HPDE6-E6E7 (cell line): ENCODE measurements around the gene U2AF2.

Experiments
- DNase-seq: peaks from one replicate; pipeline ENCODE4 v3.0.0; 2011; ENCODE audit warnings: missing footprints; ENCODE audit errors: extremely low spot score

U2AF2 gene

GRCh38 chr19:55654868-55655647, at the start of gene U2AF2:
Gene U2AF2, plus strand, starts transcription at chr19:55655035. Its CDS starts 70 bp downstream, at chr19:55655105.
- DNase-seq = peak; percentile 74

GRCh38 chr19:55605207-55605636, 49.6 kb upstream of the U2AF2 start:
- peak; percentile 95 for DNase-seq

GRCh38 chr19:55605637-55606470, 49.0 kb upstream of the U2AF2 start, which contains the start of gene ZNF865:
Gene ZNF865, plus strand, starts transcription at chr19:55605647. Its CDS starts 7,972 bp downstream, at chr19:55613619.
- peak; percentile 72 for DNase-seq

GRCh38 chr19:55606471-55606787, 48.4 kb upstream of the U2AF2 start:
- DNase-seq = no peak

- no peak for DNase-seq
Measured at GRCh38 chr19:55606817-55607216, 48.0 kb upstream of the U2AF2 start.

- no peak for DNase-seq
Measured at GRCh38 chr19:55609326-55609725, 45.5 kb upstream of the U2AF2 start.

- DNase-seq = no peak
Measured at GRCh38 chr19:55611300-55611982, 43.4 kb upstream of the U2AF2 start.

- DNase-seq = no peak
Measured at GRCh38 chr19:55611983-55612645, 42.7 kb upstream of the U2AF2 start.

- DNase-seq = no peak
Measured at GRCh38 chr19:55613396-55613795, 41.4 kb upstream of the U2AF2 start.

GRCh38 chr19:55613930-55614710, 40.7 kb upstream of the U2AF2 start:
- no peak for DNase-seq

GRCh38 chr19:55614711-55615542, 39.9 kb upstream of the U2AF2 start:
- no peak for DNase-seq

- DNase-seq = no peak
Measured at GRCh38 chr19:55615543-55616394, 39.1 kb upstream of the U2AF2 start.

GRCh38 chr19:55616395-55616875, 38.4 kb upstream of the U2AF2 start:
- DNase-seq = no peak

- no peak for DNase-seq
Measured at GRCh38 chr19:55617426-55617825, 37.4 kb upstream of the U2AF2 start.

- no peak for DNase-seq
Measured at GRCh38 chr19:55618426-55618825, 36.4 kb upstream of the U2AF2 start.

GRCh38 chr19:55619286-55619685, 35.5 kb upstream of the U2AF2 start:
- DNase-seq = no peak

GRCh38 chr19:55620410-55621204, 34.2 kb upstream of the U2AF2 start:
- DNase-seq = no peak

GRCh38 chr19:55621205-55621672, 33.6 kb upstream of the U2AF2 start:
- no peak for DNase-seq
